Adrenal gland (tissue), 5 donors: Measurements from ENCODE around the gene RGS6.

Experiments
- POLR2A ChIP-seq, 2 donors: fragments of 450-650 bp; IDR thresholded peaks; one replicate each; pipeline ENCODE4 v1.6.1; 2017; ENCODE audit warnings: antibody characterized with exemption in 2 of 2, mild to moderate bottlenecking in 2 of 2, moderate library complexity in 1 of 2
- TF ChIP-seq, protein P1 (sequence below), 6 experiments: fragments of 450-650 bp in 4 of 6; fragments of 200-600 bp in 2 of 6; sonication (generic) in 1 of 6; IDR thresholded peaks; 1 replicate in 5 of 6; 2 replicates in 1 of 6; pipeline versions ENCODE4 v1.5.1 to v1.8.0; 2016 to 2021; ENCODE audit warnings: antibody characterized with exemption in 6 of 6, mild to moderate bottlenecking in 2 of 6, moderate library complexity in 1 of 6
- donor health status: DM: no; HTN: no; CAD: no.

DNA sequence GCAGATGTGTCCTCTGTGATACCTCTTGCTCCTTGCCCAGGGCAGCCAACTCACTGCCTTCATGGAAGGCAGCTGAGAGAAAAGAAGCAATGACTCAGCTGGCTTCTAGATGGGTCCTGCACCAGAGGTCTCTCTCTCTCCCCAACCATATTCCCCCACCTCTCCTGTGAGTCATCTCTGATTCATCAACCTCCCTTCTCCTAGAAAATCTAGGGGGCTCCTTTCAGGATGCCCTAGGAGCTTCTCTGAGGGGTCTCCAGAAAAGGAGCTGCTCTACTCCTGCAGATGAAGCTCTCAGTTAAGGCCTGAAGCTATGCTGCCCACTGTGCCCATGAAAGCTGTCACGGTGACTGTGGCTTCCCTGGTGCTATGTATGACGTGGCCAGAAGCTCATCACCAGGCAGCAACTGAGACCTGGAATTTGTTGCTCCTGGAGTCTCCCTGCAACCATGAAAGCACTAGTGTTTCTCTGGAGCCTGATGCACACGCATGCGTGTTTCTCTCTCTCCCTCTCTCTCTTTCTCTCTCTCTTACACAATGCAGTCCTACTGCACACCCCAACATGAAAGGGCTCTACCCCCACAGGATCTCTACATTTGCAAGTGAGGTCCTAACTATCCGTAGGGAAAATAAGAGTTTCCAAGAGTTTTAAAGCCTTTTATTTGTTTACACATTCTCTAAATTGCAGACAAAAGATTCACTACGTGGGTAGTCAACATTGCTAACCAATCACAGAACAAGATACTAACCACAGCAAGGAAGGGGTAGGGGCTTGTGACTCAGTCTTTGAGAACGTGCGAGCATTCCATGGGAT is 676.4 kb downstream of the RGS6 start:
- TF ChIP-seq POLR2A (IDR thresholded peaks at IDR 0.05): no peak
- TF ChIP-seq, protein P1, sequence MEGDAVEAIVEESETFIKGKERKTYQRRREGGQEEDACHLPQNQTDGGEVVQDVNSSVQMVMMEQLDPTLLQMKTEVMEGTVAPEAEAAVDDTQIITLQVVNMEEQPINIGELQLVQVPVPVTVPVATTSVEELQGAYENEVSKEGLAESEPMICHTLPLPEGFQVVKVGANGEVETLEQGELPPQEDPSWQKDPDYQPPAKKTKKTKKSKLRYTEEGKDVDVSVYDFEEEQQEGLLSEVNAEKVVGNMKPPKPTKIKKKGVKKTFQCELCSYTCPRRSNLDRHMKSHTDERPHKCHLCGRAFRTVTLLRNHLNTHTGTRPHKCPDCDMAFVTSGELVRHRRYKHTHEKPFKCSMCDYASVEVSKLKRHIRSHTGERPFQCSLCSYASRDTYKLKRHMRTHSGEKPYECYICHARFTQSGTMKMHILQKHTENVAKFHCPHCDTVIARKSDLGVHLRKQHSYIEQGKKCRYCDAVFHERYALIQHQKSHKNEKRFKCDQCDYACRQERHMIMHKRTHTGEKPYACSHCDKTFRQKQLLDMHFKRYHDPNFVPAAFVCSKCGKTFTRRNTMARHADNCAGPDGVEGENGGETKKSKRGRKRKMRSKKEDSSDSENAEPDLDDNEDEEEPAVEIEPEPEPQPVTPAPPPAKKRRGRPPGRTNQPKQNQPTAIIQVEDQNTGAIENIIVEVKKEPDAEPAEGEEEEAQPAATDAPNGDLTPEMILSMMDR (IDR thresholded peaks at IDR 0.05): no peak
